Suprapubic skin (tissue), 4 donors: ENCODE measurements around the gene ACOT11.

Source experiments
- CTCF ChIP-seq, 2 donors: fragments of 200-600 bp in 1 of 2; fragments of 450-650 bp in 1 of 2; sonication (generic) in 1 of 2; IDR thresholded peaks; one replicate each; pipeline ENCODE4 v1.5.1; 2016 to 2019; ENCODE audit warnings: antibody characterized with exemption in 2 of 2, mild to moderate bottlenecking in 1 of 2, moderate library complexity in 1 of 2
- POLR2A ChIP-seq, 2 donors: fragments of 450-650 bp; IDR thresholded peaks; one replicate each; pipeline ENCODE4 v1.6.1; 2017; ENCODE audit warnings: antibody characterized with exemption in 2 of 2, mild to moderate bottlenecking in 2 of 2, moderate library complexity in 2 of 2
- POLR2AphosphoS5 ChIP-seq, 3 donors: sonication (generic); formaldehyde crosslinking; IDR thresholded peaks; one replicate each; pipeline ENCODE4 v1.6.1; 2017; ENCODE audit warnings: antibody characterized with exemption in 3 of 3

- TF ChIP-seq CTCF (IDR thresholded peaks at IDR 0.05) (no peak), POLR2A (IDR thresholded peaks at IDR 0.05) (no peak), POLR2AphosphoS5 (IDR thresholded peaks at IDR 0.05) (no peak)
Measured at GRCh38 chr1:54548389-54549044, 489 bp downstream of the ACOT11 start.
